A549 treated with Hydrocortisone at 1 μM for 4 hours (cell line): ENCODE results near the gene KIAA1210. TPM values are rescaled to one million over a fixed set of nuclear protein-coding genes. Genes with fewer than 3 reads are reported as not detected.

Experiments
- total RNA-seq: library from RNA; stranded (reverse); fragments of 200-300 nt; extraction: Qiagen RNA extraction; gene quantifications from 5 replicates; pipeline ENCODE4 v1.2.3, GENCODE V29; 2022

KIAA1210 gene
- 0.01 to 0.02 TPM in 2 of 5 replicates, not detected in the others for total RNA-seq

DNA sequence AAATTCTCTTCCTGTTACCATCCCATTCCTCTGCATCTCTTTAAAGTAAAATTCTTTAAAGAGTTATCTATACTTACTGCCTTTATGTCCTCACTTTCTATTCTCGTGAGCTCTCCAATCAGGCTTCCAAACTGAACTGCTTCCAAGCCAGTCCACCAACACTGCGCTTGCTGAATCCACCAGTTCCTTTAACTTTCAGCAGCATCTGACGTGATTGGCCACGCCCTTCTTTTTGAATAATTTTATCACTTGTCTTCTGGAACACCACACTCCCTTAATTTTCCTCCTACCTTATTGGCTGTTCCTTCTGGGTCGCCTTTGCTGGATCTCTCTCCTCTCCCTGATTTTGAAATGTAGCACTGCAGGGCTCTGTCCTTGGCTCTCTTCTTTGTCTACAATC is at the start of gene KIAA1210:
Gene KIAA1210, minus strand, starts transcription at position 163 of the 400 bp plus-strand sequence. CDS start 4,170 bp downstream, outside the sequence.

DNA sequence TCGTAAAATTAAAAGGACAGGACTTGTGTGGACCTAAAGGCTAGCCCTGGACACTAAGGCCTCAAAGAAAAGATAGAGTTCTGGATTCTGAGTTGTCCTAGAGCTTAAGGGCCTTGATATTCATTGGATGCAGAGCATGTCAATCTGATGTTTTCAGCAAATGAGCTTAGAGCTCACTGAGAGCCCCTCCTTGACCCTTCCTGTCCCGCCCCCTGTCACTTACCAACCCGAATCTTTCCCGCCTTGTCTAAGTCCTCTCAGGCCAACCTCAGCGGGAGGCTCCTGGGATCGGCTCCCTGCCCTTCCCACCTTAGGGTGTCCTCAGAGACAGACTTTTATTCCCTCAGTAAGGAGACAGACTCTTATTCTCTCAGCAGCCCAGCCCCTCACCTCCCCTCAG is 54.9 kb downstream of the KIAA1210 start, which contains the start of gene CT47C1:
Gene CT47C1, plus strand, starts transcription at position 250 of the 400 bp plus-strand sequence. CDS start 233 bp downstream, outside the sequence.

Other genes starting within 250 kb of the KIAA1210 start
- 3.0 to 3.6 TPM (median 3.4 TPM) in 5 replicates for gene LONRF3, start 153.2 kb downstream of the KIAA1210 start, total RNA-seq
- not detected in 5 replicates for gene CT47C1, start 54.8 kb downstream of the KIAA1210 start, total RNA-seq
- gene PGRMC1, start 108.5 kb upstream of the KIAA1210 start, total RNA-seq = 133 to 157 TPM (median 148 TPM) in 5 replicates